ENCODE measurements around the gene GABBR1.
A peak's percentile ranks its signal among the peaks of the same experiment; 100 is the strongest.
"Not testable (repeated sequence)": the region's sequence is repeated elsewhere in the genome, so short reads cannot be mapped to it uniquely, and the experiment has no call there.

GABBR1 gene

DNA sequence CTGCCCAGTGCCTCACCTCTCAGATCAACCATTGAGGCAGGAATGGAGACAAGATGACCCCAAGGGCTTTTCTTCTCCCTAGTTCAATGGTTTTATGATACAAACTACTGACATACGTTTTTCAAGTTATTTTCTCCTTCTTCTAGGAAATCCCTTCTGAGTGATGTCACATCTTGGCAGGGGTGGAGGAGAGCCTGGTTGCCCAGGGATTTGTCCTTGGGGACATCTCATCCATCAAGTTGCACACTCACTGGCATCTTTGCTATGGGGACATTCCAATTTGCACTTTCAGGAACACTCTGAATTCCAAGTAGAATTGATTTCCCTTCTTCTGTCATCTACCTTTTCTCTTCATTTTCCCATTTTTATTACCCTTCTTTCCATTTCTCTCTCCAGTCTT lies 38.0 kb upstream of the GABBR1 start:
- DNase-seq (ENCODE audit: low read depth): no peak
- no peak overlapping the region for H3K9ac ChIP-seq (ENCODE audit: low read length)
- no peak overlapping the region for H3K4me3 ChIP-seq (ENCODE audit: low read length)
- no peaks in the 10 kb centered on the region for H3K9me3 ChIP-seq (ENCODE audit: control insufficient read depth, low read length)
- peaks cover 50% of the 10 kb centered on the region for H3K27me3 ChIP-seq (replicated peaks; ENCODE audit: control insufficient read depth, insufficient read depth, low read length)
- no peaks in the 10 kb centered on the region for H3K36me3 ChIP-seq (ENCODE audit: control insufficient read depth, insufficient read depth, low read length, severe bottlenecking)
- no peaks in the 10 kb centered on the region for H3K4me1 ChIP-seq (ENCODE audit: control insufficient read depth, insufficient read depth, low read length)

DNA sequence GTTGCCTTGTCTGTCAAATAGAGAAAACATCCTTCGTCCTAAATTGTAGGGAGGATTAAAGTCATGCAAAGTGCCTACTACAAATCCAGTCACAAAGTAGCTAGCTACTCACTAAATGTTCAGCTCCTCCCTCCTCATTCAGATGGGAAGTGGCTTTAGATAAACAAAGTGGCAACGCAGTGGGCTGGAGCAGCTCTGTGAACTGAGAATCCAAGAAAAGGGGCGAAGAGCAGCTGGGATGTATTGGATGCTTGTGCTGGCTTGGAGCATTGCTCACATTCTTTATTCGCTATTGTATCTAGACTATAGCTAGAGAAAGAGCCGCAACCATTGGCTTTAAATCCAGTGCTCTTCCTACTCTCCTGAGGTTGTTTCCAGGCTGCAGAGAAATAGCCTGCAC lies 34.2 kb upstream of the GABBR1 start:
- Histone ChIP-seq H3K9ac (ENCODE audit: low read length) (no peak overlapping the region), H3K36me3 (ENCODE audit: control insufficient read depth, insufficient read depth, low read length, severe bottlenecking) (no peaks in the 10 kb centered on the region), H3K4me1 (ENCODE audit: control insufficient read depth, insufficient read depth, low read length) (no peaks in the 10 kb centered on the region), H3K4me3 (ENCODE audit: low read length) (no peak overlapping the region), H3K27me3 (replicated peaks; ENCODE audit: control insufficient read depth, insufficient read depth, low read length) (peaks cover 53% of the 10 kb centered on the region), H3K9me3 (ENCODE audit: control insufficient read depth, low read length) (no peaks in the 10 kb centered on the region)
- no peak for DNase-seq (ENCODE audit: low read depth)

DNA sequence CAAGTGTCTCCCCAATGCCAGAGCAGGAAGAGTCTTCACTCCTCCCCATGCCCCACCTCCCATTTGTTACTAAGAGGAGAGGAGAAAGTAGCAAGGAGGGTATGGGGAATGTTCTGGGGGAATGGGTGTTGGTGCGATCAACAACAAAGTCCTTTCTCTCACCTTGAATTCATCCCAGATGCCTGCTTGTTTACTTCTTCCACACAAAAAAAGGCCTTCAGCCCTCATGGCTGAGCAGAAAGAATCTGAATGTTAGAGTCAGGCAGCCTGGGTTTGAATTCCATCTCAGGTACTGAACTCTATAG lies 33.8 kb upstream of the GABBR1 start:
- H3K4me3 ChIP-seq (ENCODE audit: low read length): no peak overlapping the region
- no peak for DNase-seq (ENCODE audit: low read depth)
- peaks cover 53% of the 10 kb centered on the region for H3K27me3 ChIP-seq (replicated peaks; ENCODE audit: control insufficient read depth, insufficient read depth, low read length)

DNA sequence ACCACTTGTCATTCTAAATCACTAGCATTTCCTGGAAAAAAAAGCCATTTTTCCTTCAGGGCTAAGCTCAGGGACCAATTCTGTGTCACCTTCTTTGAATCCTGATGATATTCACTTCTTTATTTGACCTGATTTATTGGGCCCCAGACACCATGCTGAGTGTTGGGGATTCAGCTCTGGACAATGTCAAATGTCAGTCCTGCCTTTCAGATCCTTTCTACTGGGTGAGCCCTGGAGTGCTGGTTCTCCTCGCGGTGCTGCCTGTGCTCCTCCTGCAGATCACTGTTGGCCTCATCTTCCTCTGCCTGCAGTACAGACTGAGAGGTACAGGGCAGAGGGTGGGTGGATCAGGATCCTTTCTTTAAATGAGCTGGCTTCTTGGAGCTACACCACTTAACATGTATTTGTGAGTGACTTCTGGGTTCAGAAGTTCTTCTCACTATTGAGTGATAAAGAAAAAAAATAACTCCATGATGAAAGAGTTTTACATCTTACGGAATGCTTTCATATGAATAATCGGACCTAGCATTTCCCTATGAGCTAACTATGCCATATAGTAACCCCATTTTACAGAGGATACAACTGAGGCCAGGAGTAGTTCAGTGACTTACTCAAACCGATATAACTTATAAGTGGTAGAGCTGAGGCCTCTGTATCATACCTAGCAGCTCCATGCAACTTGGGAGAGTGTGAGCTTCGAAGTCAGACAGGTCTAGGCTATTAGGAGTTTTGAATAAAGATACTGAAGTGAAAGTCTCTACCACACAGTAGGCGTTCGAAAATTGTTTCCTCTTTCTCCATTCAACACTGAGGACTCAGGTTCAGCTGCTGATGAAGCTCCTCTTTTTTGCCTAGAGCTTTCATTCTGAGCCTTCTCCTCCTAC lies 33.2 kb upstream of the GABBR1 start:
- Histone ChIP-seq H3K27me3 (replicated peaks; ENCODE audit: control insufficient read depth, insufficient read depth, low read length) (peaks cover 48% of the 10 kb centered on the region), H3K4me3 (ENCODE audit: low read length) (no peak overlapping the region)
- no peak for DNase-seq (ENCODE audit: low read depth)

More for the DNA sequence above, 33.8 kb upstream of the GABBR1 start:
- Histone ChIP-seq H3K9ac (ENCODE audit: low read length) (no peak overlapping the region), H3K9me3 (ENCODE audit: control insufficient read depth, low read length) (no peaks in the 10 kb centered on the region), H3K36me3 (ENCODE audit: control insufficient read depth, insufficient read depth, low read length, severe bottlenecking) (no peaks in the 10 kb centered on the region), H3K4me1 (ENCODE audit: control insufficient read depth, insufficient read depth, low read length) (no peaks in the 10 kb centered on the region)

DNA sequence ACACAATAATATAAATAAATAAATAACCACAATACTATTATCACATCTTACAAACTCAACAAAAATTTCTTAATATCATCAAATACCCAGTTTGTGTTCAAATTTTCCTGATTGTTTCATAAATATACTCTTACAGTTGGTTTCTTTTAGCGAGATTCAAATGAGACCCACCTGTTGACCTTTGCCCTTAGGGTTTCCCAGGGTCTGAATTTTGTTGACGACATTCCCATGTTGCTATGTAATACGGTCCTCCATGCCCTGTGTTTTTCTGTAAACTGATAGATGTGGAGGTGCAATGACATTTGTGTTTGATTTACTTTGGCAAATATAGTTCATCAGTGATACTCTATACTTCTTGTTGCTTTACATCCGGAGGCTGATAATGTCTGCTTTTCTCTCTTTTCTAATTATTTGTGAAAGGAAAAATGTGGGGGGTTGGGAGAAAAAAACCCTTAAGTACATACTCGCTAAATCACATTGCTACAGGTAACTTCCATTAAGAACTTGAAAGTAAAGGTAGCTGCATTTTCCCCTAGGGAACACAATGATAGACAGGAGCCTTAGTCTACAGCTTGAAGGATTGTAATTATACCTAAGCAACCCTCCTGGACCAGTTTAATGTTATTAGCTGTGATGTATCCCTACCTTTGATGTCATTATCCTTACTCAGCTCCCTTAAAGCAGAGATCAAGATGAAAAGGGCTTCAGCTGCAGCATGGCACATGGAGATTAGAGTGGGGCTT lies 30.5 kb upstream of the GABBR1 start:
- Histone ChIP-seq H3K4me3 (ENCODE audit: low read length) (no peak overlapping the region), H3K27me3 (replicated peaks; ENCODE audit: control insufficient read depth, insufficient read depth, low read length) (peaks cover 36% of the 10 kb centered on the region), H3K4me1 (ENCODE audit: control insufficient read depth, insufficient read depth, low read length) (no peaks in the 10 kb centered on the region), H3K9me3 (ENCODE audit: control insufficient read depth, low read length) (no peaks in the 10 kb centered on the region), H3K9ac (ENCODE audit: low read length) (no peak overlapping the region), H3K36me3 (ENCODE audit: control insufficient read depth, insufficient read depth, low read length, severe bottlenecking) (no peaks in the 10 kb centered on the region)
- DNase-seq (ENCODE audit: low read depth): no peak

More for the DNA sequence above, 33.2 kb upstream of the GABBR1 start:
- no peak overlapping the region for H3K9ac ChIP-seq (ENCODE audit: low read length)
- no peaks in the 10 kb centered on the region for H3K36me3 ChIP-seq (ENCODE audit: control insufficient read depth, insufficient read depth, low read length, severe bottlenecking)
- no peaks in the 10 kb centered on the region for H3K4me1 ChIP-seq (ENCODE audit: control insufficient read depth, insufficient read depth, low read length)
- H3K9me3 ChIP-seq (ENCODE audit: control insufficient read depth, low read length): no peaks in the 10 kb centered on the region

DNA sequence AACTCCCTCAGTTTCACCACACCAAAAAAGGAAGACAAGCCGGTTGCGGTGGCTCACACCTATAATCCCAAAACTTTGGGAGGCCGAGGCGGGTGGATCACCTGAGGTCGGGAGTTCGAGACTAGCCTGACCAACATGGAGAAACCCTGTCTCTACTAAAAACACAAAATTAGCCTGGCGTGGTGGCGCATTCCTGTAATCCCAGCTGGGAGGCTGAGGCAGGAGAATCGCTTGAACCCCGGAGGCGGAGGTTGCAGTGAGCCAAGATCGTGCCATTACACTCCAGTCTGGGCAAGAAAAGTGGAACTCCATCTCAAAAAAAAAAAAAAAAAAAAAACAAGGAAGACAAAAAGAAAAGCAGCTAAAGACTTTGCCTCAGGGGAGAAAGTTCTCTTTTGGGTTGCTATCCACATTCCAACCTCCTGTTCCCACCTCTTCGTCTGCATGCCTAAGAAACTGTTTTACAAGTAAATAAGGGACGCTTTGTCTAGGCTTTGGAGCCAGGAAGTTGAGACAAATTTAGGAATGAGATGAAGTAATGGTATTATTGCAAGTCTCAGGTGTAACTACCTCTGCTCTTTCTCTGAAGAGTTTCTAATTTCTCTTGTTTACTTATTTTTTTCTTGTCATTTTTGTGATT lies 28.6 kb upstream of the GABBR1 start:
- peak; percentile 26 for DNase-seq (ENCODE audit: low read depth)
- peaks cover 30% of the 10 kb centered on the region for H3K27me3 ChIP-seq (replicated peaks; ENCODE audit: control insufficient read depth, insufficient read depth, low read length)
- H3K36me3 ChIP-seq (ENCODE audit: control insufficient read depth, insufficient read depth, low read length, severe bottlenecking); H3K4me1 ChIP-seq (ENCODE audit: control insufficient read depth, insufficient read depth, low read length); H3K4me3 ChIP-seq (ENCODE audit: low read length); H3K9me3 ChIP-seq (ENCODE audit: control insufficient read depth, low read length); H3K9ac ChIP-seq (ENCODE audit: low read length): not testable (repeated sequence)

DNA sequence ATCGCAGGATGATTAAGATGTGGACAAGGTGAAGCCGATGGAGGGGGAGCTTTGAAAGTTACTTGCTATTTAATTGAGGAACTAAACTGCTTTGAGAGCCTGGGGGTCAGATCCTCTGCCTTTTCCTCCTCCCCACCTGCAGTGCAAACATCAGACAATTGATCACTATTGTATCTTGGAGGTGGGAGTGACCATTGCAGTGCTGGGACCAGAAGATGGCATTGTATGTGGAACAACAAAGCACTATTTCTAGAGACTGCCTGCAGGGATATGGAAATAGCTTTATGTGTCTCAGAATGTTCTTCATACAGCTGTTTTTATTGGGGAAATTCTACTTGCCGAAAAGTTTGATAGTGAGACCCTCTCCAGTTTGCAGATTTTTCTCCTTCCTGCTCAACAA lies 28.1 kb upstream of the GABBR1 start:
- no peaks in the 10 kb centered on the region for H3K4me1 ChIP-seq (ENCODE audit: control insufficient read depth, insufficient read depth, low read length)
- H3K36me3 ChIP-seq (ENCODE audit: control insufficient read depth, insufficient read depth, low read length, severe bottlenecking): no peaks in the 10 kb centered on the region
- no peak overlapping the region for H3K4me3 ChIP-seq (ENCODE audit: low read length)
- H3K9ac ChIP-seq (ENCODE audit: low read length): no peak overlapping the region
- peaks cover 29% of the 10 kb centered on the region for H3K27me3 ChIP-seq (replicated peaks; ENCODE audit: control insufficient read depth, insufficient read depth, low read length)
- DNase-seq (ENCODE audit: low read depth): no peak
- no peaks in the 10 kb centered on the region for H3K9me3 ChIP-seq (ENCODE audit: control insufficient read depth, low read length)

DNA sequence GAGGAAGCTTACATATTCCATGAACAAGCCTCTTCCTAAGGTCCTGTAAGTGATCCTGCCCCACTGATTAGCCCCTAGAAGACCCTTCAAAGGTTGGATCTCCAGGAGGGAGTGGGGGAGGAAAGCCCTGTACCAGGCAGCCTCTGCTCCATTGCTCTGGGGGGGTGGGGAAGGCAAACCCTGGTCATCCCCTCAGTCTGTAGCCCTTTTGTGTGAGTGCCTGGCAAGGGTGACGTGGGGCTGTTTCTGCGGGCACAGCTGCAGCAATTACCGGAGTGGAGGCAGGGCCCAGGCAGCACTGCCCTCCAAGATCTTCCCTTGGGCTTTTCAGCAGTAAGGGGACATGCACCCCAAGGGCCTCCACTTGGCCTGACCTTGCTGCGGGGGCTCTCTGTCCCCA lies 23.8 kb upstream of the GABBR1 start, which contains the start of gene MOG:
Gene MOG (plus strand): TSS at position 295 of the 400 bp plus-strand sequence. CDS start 118 bp downstream, outside the sequence.
- no peak for DNase-seq (ENCODE audit: low read depth)
- Histone ChIP-seq H3K9me3 (ENCODE audit: control insufficient read depth, low read length) (no peaks in the 10 kb centered on the region), H3K27me3 (replicated peaks; ENCODE audit: control insufficient read depth, insufficient read depth, low read length) (peaks cover 42% of the 10 kb centered on the region), H3K4me1 (ENCODE audit: control insufficient read depth, insufficient read depth, low read length) (no peaks in the 10 kb centered on the region), H3K9ac (ENCODE audit: low read length) (no peak within 1 kb of the TSS), H3K4me3 (ENCODE audit: low read length) (no peak within 1 kb of the TSS), H3K36me3 (ENCODE audit: control insufficient read depth, insufficient read depth, low read length, severe bottlenecking) (no peaks in the 10 kb centered on the region)

DNA sequence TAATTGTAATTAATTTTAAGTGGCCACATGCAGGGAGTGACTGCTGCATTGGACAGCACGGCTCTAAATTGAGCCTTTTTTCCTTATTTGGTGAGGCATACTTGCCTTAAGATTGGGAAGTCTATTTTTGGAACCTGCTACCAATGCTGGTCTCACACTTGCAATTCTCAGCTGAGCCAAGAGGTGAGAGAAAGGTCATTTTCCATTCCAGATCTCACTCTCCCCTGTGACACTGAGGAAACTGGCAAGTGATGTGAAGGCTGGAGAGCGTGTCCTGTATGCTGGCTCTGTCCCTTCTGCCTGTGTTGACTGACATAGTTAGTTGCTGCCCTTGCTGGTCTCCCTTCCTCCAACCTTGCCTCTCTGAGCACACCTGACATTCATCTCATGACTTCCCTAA lies 23.2 kb upstream of the GABBR1 start:
- Histone ChIP-seq H3K9ac (ENCODE audit: low read length) (no peak overlapping the region), H3K27me3 (replicated peaks; ENCODE audit: control insufficient read depth, insufficient read depth, low read length) (peaks cover 42% of the 10 kb centered on the region)

DNA sequence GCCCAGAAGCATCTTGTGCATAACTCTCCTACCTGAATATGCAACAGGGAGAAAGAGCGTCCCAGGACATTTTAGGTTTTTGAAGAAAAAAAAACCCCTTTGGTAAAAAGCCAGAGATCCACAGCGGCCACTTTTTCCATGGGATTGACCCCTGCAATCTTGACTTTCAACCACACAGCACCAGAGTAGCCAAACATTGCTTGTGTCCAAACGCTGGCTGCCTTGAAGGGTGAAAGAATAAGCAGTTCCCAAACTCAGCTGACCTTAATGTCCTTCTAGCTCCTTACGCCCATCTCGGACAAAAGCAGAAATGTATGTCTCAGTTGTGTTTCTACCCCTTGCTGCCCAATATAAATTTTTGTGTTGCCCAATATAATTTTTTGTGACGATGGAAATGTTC lies 22.7 kb upstream of the GABBR1 start:
- H3K4me3 ChIP-seq (ENCODE audit: low read length): no peak overlapping the region
- H3K9me3 ChIP-seq (ENCODE audit: control insufficient read depth, low read length): no peaks in the 10 kb centered on the region
- H3K4me1 ChIP-seq (ENCODE audit: control insufficient read depth, insufficient read depth, low read length): no peaks in the 10 kb centered on the region
- no peak overlapping the region for H3K9ac ChIP-seq (ENCODE audit: low read length)
- peaks cover 38% of the 10 kb centered on the region for H3K27me3 ChIP-seq (replicated peaks; ENCODE audit: control insufficient read depth, insufficient read depth, low read length)
- no peaks in the 10 kb centered on the region for H3K36me3 ChIP-seq (ENCODE audit: control insufficient read depth, insufficient read depth, low read length, severe bottlenecking)
- no peak for DNase-seq (ENCODE audit: low read depth)

More for the DNA sequence above, 23.2 kb upstream of the GABBR1 start:
- Histone ChIP-seq H3K4me1 (ENCODE audit: control insufficient read depth, insufficient read depth, low read length) (no peaks in the 10 kb centered on the region), H3K4me3 (ENCODE audit: low read length) (no peak overlapping the region), H3K9me3 (ENCODE audit: control insufficient read depth, low read length) (no peaks in the 10 kb centered on the region), H3K36me3 (ENCODE audit: control insufficient read depth, insufficient read depth, low read length, severe bottlenecking) (no peaks in the 10 kb centered on the region)
- DNase-seq (ENCODE audit: low read depth): no peak

DNA sequence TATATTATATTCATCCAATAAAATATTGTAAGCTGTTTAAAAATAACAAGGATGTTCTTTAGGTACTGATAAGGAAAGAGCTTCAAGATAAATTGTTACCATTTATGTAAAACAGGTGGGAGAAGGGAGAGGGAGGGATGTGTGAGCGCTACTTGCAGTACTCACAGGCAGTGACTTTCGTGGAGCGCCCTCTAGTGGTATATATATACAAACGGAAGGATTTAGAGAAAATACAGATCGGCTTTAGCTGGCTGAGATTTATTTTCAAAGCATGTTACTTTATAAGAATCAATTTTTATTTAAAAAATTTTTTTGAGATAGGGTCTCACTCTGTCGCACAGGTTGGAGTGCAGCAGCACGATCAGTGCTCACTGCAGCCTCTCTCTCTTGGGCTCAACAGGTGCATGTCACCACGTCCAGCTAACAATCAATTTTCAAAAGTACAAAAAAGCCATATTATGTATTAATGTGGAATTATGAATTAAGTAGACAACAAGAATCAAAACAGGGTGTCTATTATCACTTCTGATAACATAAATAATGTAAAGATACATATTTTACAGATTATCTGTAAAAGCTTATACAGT lies 20.6 kb upstream of the GABBR1 start:
- no peaks in the 10 kb centered on the region for H3K9me3 ChIP-seq (ENCODE audit: control insufficient read depth, low read length)
- H3K9ac ChIP-seq (ENCODE audit: low read length): no peak overlapping the region
- peaks cover 37% of the 10 kb centered on the region for H3K27me3 ChIP-seq (replicated peaks; ENCODE audit: control insufficient read depth, insufficient read depth, low read length)
- H3K36me3 ChIP-seq (ENCODE audit: control insufficient read depth, insufficient read depth, low read length, severe bottlenecking): no peaks in the 10 kb centered on the region
- peak; percentile 90 for DNase-seq (ENCODE audit: low read depth)
- H3K4me1 ChIP-seq (ENCODE audit: control insufficient read depth, insufficient read depth, low read length): peaks cover 4% of the 10 kb centered on the region
- no peak overlapping the region for H3K4me3 ChIP-seq (ENCODE audit: low read length)

Data from adipocyte (in vitro differentiated cells).